ENCODE measurements around the gene RAB37. TPM values are rescaled to one million over a fixed set of nuclear protein-coding genes. Genes with fewer than 3 reads are reported as not detected.
A peak's percentile ranks its signal among the peaks of the same experiment; 100 is the strongest.

RAB37 gene
- total and polyA plus RNA-seq, 8 donors = 3.2 to 11.2 (median 10.3) TPM

GRCh38 chr17:74733365-74734122 lies 3.5 kb upstream of the RAB37 start:
- peaks cover 19 to 43% of the 10 kb centered on the region in 2 donors for H3K27me3 ChIP-seq
- H3K4me3 ChIP-seq = no peak overlapping the region
- no peak for DNase-seq
- H3K4me1 ChIP-seq = peaks cover 6 to 48% of the 10 kb centered on the region in 2 donors
- H3K27ac ChIP-seq = no peak overlapping the region
- no peaks in the 10 kb centered on the region for H3K9me3 ChIP-seq
- TF ChIP-seq CTCF (IDR thresholded peaks at IDR 0.05) = no peak
- ATAC-seq = no peak
- intact Hi-C loops (cut with DNase I) = no loop called here
- no peaks in the 10 kb centered on the region for H3K36me3 ChIP-seq

GRCh38 chr17:74734256-74734655 lies 2.8 kb upstream of the RAB37 start:
- intact Hi-C loops (cut with DNase I) = no loop called here
- peaks cover 6 to 55% of the 10 kb centered on the region in 2 donors for H3K4me1 ChIP-seq
- H3K4me3 ChIP-seq = no peak overlapping the region
- no peak overlapping the region for H3K27ac ChIP-seq
- DNase-seq (no peak), ATAC-seq (no peak)
- no peak for TF ChIP-seq CTCF (IDR thresholded peaks at IDR 0.05)
- no peaks in the 10 kb centered on the region for H3K9me3 ChIP-seq
- H3K36me3 ChIP-seq = no peaks in the 10 kb centered on the region
- peaks cover 21 to 51% of the 10 kb centered on the region in 2 donors for H3K27me3 ChIP-seq

GRCh38 chr17:74737299-74738050 lies 419 bp downstream of the RAB37 start:
- TF ChIP-seq CTCF (IDR thresholded peaks at IDR 0.05) = no peak
- Histone ChIP-seq H3K9me3 (no peaks in the 10 kb centered on the region), H3K4me1 (peaks cover 8 to 72% of the 10 kb centered on the region in 2 donors), H3K27me3 (peaks cover 21 to 60% of the 10 kb centered on the region in 2 donors), H3K27ac (peak overlapping the region in 1 of 2 donors; percentile 73), H3K4me3 (peak overlapping the region; percentile 7 to 47), H3K36me3 (no peaks in the 10 kb centered on the region)
- ATAC-seq (peak; percentile 51), DNase-seq (no peak)
- intact Hi-C loops (cut with DNase I) = loop anchor here in 1 of 2 donors (5.0 kb wide), 1 partner anchor 80 kb away; no protein-coding TSS in a partner anchor

- intact Hi-C loops (cut with DNase I) = loop anchor here in 1 of 2 donors (5.0 kb wide), 1 partner anchor 81 kb away; no protein-coding TSS in a partner anchor
- peaks cover 21 to 60% of the 10 kb centered on the region in 2 donors for H3K27me3 ChIP-seq
- ATAC-seq = peak; percentile 16
- H3K4me1 ChIP-seq = peaks cover 8 to 80% of the 10 kb centered on the region in 2 donors
- H3K36me3 ChIP-seq = no peaks in the 10 kb centered on the region
- H3K9me3 ChIP-seq = no peaks in the 10 kb centered on the region
- H3K27ac ChIP-seq = peak overlapping the region in 1 of 2 donors; percentile 73
- peak overlapping the region in 1 of 2 donors; percentile 47 for H3K4me3 ChIP-seq
- no peak for TF ChIP-seq CTCF (IDR thresholded peaks at IDR 0.05)
- peak in 1 of 4 donors; percentile 88 for DNase-seq
Measured at GRCh38 chr17:74738051-74738996, 1.3 kb downstream of the RAB37 start.
